HG03442 (cell line): ENCODE measurements around the gene UPK3BL2.
"Not testable (repeated sequence)": the region's sequence is repeated elsewhere in the genome, so short reads cannot be mapped to it uniquely, and the experiment has no call there.

Experiments
- ATAC-seq: cut with Tn5 transposase; IDR thresholded peaks from one replicate; pipeline ENCODE4 v1.9.1; 2021; ENCODE audit warnings: mild to moderate bottlenecking, moderate library complexity; ENCODE audit not compliant: unreplicated experiment

The UPK3BL2 gene

DNA sequence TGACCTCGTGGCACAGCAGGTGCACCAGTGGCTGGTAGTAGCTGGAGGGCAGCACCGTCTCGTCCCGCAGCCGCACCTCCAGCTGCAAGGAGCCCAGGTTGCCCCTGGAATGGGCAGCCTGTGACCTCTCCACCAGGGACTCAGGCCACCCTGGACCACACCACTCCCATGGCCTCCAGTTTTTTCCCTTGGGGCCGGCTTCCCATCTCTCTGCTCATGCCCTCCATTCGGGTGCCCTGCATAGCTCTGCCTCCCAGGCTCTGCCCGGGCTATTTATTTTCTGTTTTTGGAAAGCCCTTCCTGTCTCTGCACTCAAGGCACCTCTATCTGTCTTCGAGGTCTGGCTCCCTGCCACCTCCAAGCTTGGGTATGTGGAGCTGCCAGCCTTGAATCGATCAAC lies 46.6 kb downstream of the UPK3BL2 start:
- ATAC-seq: not testable (repeated sequence)

DNA sequence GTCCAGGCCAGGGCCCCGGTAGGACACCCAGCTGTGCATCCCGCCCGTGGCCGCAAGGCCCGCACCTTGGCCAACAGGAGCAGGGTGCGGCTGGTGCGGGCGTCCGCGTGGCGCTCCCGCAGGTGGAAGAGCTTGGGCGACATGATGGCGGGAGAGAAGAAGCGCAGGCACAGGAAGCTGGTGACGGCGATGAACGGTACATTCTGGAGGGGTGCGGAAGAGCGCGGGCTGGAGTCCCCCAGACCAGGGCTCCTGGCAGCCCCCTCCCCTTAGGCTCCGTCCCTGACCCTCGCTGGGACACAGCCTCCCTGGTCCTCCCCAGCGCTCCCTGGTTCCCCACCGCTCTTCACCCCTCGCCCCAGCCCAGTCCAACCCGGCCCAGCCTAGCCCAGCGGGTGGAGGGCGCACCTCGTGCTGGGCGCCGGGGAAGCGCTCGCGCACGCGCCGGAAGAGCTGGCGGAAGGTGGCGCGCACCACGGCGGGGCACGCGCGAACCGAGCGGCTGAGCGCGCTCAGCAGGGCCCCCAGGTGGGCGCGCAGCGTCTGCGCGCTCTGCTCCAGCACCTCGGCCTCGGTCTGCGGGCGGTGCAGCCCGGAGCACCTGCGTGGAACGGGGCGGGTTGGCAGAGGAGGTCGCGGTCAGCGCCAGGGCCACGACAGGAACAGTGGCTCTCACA lies 48.9 kb downstream of the UPK3BL2 start:
- ATAC-seq: peak; percentile 65

DNA sequence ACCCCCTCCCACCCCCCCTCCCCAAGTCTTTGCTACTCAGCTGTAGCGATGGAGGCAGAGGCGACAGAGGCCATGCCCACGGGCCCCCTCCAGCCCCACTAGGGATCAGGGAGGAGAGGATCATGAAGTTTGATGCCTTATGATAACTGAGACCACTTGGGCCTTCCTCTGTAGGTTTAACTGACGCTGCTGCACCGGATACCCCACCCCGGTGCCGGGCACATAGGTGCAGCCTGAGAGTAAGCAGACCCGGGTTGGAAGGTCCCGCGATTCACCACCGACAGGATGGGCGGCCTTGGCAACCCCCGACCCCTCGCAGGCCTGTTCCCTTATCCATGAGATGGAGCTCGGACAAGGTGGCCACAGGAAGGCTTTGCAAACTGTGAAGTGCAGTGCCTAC lies 49.5 kb downstream of the UPK3BL2 start:
- not testable (repeated sequence) for ATAC-seq

DNA sequence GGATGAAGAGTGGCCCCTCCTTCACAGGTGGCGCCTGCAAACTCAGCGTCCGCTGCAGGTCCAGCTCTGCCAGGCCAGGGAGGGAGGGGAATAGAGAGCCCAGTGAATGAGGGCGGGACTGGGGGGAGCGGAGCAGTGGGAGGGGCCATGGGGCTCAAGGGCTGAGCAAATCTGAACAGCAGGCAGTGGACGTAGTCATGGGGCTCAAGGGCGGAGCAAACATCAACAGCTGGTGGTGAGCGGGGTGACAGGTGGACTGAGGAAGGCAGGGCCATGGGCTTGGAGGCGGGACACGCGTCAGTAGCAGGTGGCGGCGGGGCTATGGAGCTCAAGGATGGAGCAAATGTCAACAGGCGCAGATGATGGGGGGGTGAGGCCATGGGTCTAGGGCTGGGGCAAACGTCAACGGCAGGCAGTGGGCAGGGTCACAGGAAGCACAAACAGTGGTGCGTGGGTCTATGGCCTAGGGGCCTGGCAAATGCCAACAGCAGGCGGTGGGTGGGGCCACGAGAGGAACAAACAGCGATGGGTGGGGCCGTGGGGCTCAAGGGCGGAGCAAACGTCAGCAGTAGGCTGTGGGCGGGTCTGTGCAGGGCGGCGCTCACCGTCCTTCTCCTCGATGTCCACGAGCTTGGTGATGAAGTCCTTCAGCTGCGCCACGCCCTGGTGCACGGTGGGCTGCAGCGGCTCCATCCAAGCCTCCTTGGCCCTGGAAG lies 50.1 kb downstream of the UPK3BL2 start:
- ATAC-seq: peak; percentile 28

DNA sequence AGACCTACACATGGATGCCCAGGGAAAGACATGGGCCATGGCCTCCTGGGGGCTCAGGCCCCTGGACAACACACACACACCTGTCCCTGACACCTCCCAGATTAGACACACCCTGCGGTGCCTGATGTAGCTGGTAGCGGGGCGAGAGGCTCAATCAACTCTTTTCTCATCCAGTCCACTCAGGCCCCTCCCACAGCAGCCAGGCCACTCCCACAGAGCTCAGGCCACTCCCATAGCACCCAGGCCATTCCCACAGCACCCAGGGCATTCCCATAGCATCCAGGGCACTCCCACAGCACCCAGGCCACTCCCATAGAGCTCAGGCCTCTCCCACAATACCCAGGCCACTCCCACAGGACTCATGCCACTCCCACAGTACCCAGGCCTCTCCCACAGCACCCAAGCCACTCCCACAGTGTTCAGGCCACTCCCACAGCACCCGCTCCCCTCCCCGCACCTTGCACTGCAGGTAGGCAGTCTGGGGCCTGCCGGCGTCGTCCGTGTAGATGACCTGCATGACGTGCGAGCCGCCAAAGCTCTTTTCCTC lies 52.9 kb downstream of the UPK3BL2 start:
- ATAC-seq: peak; percentile 41
